ENCODE data around the gene TMEM115. TPM values are rescaled to one million over a fixed set of nuclear protein-coding genes. Genes with fewer than 3 reads are reported as not detected.

Gene TMEM115
- total and polyA plus RNA-seq, 2 experiments from 2014 or later: 17.8 to 49.2 TPM

DNA sequence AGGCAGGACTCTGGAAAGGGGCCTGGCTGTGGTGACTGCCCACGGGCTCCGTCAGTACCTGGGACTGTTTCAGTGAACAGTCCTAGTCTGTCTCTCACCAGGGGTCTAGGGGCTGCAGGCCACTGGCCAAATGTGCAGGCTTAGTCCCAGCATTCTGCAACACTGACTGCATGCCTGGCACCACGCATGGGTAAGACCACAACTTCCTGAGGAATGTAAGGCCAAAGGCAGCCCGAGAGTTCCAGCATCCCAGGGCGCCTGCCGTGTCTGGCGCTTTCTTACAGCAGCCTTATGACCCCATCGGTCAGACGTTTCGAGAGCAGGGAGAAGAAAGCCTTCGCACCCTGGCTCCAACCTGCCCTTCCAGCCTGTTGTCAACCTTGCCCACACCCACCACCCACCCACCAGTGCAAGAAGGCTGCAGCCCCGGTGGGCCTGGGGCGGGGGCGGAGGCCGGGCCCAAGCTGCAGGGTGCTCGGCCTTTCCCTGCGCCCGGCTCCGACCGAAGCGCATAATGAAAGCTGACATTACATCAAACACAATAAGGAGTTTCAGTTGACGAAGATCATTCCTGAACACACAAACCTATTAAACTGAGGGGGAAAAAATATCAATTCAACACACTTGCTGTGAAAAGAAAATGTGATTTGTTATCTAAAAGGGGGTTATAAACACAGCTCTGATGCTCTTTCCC is 29.5 kb upstream of the TMEM115 start:
- Mint-ChIP-seq H3K9me3 (no peaks in the 10 kb centered on the region), H3K4me1 (no peaks in the 10 kb centered on the region; the same call in 2 of the 3 replicates), H3K27me3 (ENCODE audit: insufficient read depth, low read depth, poor library complexity) (peaks cover 4% of the 10 kb centered on the region), H3K4me3 (no peak overlapping the region), H3K36me3 (ENCODE audit: low read depth) (no peaks in the 10 kb centered on the region), H3K27ac (no peak overlapping the region)
- Histone ChIP-seq H4K20me1 (replicated peaks; ENCODE audit: insufficient read depth) (no peaks in the 10 kb centered on the region), H3K4me3 (no peak overlapping the region), H3K9me2 (ENCODE audit: insufficient read depth) (no peaks in the 10 kb centered on the region), H3K27me3 (ENCODE audit: insufficient read depth) (no peaks in the 10 kb centered on the region), H3K36me3 (ENCODE audit: insufficient read depth) (no peaks in the 10 kb centered on the region), H3K27ac (ENCODE audit: low read depth) (no peak overlapping the region), H3K4me2 (no peak overlapping the region), H3K4me1 (ENCODE audit: insufficient read depth) (no peaks in the 10 kb centered on the region), H2AFZ (no peak overlapping the region), H3F3A (replicated peaks; ENCODE audit: low read depth) (no peaks in the 10 kb centered on the region), H3K79me2 (replicated peaks; ENCODE audit: insufficient read depth) (no peaks in the 10 kb centered on the region)
- no peak for TF ChIP-seq CREB1 (CRISPR knock-in tag; IDR thresholded peaks at IDR 0.05; ENCODE audit: low read depth)
- no peak for TF ChIP-seq EZH2phosphoT487 (IDR thresholded peaks at IDR 0.05; ENCODE audit: unreplicated experiment)
- no peak for TF ChIP-seq EZH2 (IDR thresholded peaks at IDR 0.05; ENCODE audit: low read depth, unreplicated experiment)
- no peak for TF ChIP-seq ZNF331 (CRISPR knock-in tag; IDR thresholded peaks at IDR 0.05; ENCODE audit: low read depth)
- TF ChIP-seq STAT1 (IDR thresholded peaks at IDR 0.05; ENCODE audit: unreplicated experiment): no peak
- TF ChIP-seq, protein P1, sequence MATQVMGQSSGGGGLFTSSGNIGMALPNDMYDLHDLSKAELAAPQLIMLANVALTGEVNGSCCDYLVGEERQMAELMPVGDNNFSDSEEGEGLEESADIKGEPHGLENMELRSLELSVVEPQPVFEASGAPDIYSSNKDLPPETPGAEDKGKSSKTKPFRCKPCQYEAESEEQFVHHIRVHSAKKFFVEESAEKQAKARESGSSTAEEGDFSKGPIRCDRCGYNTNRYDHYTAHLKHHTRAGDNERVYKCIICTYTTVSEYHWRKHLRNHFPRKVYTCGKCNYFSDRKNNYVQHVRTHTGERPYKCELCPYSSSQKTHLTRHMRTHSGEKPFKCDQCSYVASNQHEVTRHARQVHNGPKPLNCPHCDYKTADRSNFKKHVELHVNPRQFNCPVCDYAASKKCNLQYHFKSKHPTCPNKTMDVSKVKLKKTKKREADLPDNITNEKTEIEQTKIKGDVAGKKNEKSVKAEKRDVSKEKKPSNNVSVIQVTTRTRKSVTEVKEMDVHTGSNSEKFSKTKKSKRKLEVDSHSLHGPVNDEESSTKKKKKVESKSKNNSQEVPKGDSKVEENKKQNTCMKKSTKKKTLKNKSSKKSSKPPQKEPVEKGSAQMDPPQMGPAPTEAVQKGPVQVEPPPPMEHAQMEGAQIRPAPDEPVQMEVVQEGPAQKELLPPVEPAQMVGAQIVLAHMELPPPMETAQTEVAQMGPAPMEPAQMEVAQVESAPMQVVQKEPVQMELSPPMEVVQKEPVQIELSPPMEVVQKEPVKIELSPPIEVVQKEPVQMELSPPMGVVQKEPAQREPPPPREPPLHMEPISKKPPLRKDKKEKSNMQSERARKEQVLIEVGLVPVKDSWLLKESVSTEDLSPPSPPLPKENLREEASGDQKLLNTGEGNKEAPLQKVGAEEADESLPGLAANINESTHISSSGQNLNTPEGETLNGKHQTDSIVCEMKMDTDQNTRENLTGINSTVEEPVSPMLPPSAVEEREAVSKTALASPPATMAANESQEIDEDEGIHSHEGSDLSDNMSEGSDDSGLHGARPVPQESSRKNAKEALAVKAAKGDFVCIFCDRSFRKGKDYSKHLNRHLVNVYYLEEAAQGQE (IDR thresholded peaks at IDR 0.05; ENCODE audit: unreplicated experiment): no peak
- TF ChIP-seq, protein P2, sequence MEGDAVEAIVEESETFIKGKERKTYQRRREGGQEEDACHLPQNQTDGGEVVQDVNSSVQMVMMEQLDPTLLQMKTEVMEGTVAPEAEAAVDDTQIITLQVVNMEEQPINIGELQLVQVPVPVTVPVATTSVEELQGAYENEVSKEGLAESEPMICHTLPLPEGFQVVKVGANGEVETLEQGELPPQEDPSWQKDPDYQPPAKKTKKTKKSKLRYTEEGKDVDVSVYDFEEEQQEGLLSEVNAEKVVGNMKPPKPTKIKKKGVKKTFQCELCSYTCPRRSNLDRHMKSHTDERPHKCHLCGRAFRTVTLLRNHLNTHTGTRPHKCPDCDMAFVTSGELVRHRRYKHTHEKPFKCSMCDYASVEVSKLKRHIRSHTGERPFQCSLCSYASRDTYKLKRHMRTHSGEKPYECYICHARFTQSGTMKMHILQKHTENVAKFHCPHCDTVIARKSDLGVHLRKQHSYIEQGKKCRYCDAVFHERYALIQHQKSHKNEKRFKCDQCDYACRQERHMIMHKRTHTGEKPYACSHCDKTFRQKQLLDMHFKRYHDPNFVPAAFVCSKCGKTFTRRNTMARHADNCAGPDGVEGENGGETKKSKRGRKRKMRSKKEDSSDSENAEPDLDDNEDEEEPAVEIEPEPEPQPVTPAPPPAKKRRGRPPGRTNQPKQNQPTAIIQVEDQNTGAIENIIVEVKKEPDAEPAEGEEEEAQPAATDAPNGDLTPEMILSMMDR (conservative IDR thresholded peaks at IDR 0.05; ENCODE audit: low read depth in 2 of 2): no peak
- no peak for TF ChIP-seq NANOG (IDR thresholded peaks at IDR 0.05; ENCODE audit: borderline replicate concordance)
- TF ChIP-seq, protein P3, sequence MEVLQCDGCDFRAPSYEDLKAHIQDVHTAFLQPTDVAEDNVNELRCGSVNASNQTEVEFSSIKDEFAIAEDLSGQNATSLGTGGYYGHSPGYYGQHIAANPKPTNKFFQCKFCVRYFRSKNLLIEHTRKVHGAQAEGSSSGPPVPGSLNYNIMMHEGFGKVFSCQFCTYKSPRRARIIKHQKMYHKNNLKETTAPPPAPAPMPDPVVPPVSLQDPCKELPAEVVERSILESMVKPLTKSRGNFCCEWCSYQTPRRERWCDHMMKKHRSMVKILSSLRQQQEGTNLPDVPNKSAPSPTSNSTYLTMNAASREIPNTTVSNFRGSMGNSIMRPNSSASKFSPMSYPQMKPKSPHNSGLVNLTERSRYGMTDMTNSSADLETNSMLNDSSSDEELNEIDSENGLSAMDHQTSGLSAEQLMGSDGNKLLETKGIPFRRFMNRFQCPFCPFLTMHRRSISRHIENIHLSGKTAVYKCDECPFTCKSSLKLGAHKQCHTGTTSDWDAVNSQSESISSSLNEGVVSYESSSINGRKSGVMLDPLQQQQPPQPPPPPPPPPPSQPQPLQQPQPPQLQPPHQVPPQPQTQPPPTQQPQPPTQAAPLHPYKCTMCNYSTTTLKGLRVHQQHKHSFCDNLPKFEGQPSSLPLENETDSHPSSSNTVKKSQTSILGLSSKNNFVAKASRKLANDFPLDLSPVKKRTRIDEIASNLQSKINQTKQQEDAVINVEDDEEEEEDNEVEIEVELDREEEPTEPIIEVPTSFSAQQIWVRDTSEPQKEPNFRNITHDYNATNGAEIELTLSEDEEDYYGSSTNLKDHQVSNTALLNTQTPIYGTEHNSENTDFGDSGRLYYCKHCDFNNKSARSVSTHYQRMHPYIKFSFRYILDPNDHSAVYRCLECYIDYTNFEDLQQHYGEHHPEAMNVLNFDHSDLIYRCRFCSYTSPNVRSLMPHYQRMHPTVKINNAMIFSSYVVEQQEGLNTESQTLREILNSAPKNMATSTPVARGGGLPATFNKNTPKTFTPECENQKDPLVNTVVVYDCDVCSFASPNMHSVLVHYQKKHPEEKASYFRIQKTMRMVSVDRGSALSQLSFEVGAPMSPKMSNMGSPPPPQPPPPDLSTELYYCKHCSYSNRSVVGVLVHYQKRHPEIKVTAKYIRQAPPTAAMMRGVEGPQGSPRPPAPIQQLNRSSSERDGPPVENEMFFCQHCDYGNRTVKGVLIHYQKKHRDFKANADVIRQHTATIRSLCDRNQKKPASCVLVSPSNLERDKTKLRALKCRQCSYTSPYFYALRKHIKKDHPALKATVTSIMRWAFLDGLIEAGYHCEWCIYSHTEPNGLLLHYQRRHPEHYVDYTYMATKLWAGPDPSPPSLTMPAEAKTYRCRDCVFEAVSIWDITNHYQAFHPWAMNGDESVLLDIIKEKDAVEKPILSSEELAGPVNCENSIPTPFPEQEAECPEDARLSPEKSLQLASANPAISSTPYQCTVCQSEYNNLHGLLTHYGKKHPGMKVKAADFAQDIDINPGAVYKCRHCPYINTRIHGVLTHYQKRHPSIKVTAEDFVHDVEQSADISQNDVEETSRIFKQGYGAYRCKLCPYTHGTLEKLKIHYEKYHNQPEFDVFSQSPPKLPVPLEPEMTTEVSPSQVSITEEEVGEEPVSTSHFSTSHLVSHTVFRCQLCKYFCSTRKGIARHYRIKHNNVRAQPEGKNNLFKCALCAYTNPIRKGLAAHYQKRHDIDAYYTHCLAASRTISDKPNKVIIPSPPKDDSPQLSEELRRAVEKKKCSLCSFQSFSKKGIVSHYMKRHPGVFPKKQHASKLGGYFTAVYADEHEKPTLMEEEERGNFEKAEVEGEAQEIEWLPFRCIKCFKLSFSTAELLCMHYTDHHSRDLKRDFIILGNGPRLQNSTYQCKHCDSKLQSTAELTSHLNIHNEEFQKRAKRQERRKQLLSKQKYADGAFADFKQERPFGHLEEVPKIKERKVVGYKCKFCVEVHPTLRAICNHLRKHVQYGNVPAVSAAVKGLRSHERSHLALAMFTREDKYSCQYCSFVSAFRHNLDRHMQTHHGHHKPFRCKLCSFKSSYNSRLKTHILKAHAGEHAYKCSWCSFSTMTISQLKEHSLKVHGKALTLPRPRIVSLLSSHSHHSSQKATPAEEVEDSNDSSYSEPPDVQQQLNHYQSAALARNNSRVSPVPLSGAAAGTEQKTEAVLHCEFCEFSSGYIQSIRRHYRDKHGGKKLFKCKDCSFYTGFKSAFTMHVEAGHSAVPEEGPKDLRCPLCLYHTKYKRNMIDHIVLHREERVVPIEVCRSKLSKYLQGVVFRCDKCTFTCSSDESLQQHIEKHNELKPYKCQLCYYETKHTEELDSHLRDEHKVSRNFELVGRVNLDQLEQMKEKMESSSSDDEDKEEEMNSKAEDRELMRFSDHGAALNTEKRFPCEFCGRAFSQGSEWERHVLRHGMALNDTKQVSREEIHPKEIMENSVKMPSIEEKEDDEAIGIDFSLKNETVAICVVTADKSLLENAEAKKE (CRISPR knock-in tag; IDR thresholded peaks at IDR 0.05): no peak
- no peak for DNase-seq (ENCODE audit: low spot score)
- no peak for ATAC-seq

All from GM23338 (cell line).